Neural progenitor cell (in vitro differentiated cells): ENCODE results near the gene IGSF8. TPM values are rescaled to one million over a fixed set of nuclear protein-coding genes. Genes with fewer than 3 reads are reported as not detected.

Experiments
- DNase-seq: peaks from one replicate; pipeline ENCODE4 v3.0.0-alpha.2; 2016; ENCODE audit warnings: low spot score
- H2AFZ ChIP-seq: fragments of 200-600 bp; sonication (generic); replicated peaks from 2 replicates; pipeline ENCODE4 v1.6.1; 2016; ENCODE audit warnings: antibody characterized with exemption
- H3F3A ChIP-seq: fragments of 200-600 bp; sonication (generic); 2 replicates; pipeline ENCODE4 v1.6.1; 2016; ENCODE audit warnings: antibody characterized with exemption, low read depth
- H3K27ac ChIP-seq: fragments of 200-600 bp; sonication (generic); 2 replicates; pipeline ENCODE4 v1.5.1; 2016; ENCODE audit warnings: mild to moderate bottlenecking
- H3K27me3 ChIP-seq: fragments of 200-600 bp; sonication (generic); 2 replicates; pipeline ENCODE4 v1.6.1; 2016; ENCODE audit warnings: mild to moderate bottlenecking, moderate library complexity
- H3K36me3 ChIP-seq: fragments of 200-600 bp; sonication (generic); 2 replicates; pipeline ENCODE4 v1.5.1; 2016
- H3K4me1 ChIP-seq: fragments of 200-600 bp; sonication (generic); 2 replicates; pipeline ENCODE4 v1.6.1; 2016; ENCODE audit warnings: mixed run types
- H3K4me2 ChIP-seq: fragments of 200-600 bp; sonication (generic); 2 replicates; pipeline ENCODE4 v1.6.1; 2016
- H3K4me3 ChIP-seq: fragments of 200-600 bp; sonication (generic); 2 replicates; pipeline ENCODE4 v1.5.1; 2016
- H3K79me2 ChIP-seq: fragments of 200-600 bp; sonication (generic); 2 replicates; pipeline ENCODE4 v1.6.1; 2016; ENCODE audit warnings: low read depth
- H3K9ac ChIP-seq: fragments of 200-600 bp; sonication (generic); 2 replicates; pipeline ENCODE4 v1.6.1; 2016
- H3K9me3 ChIP-seq: fragments of 200-600 bp; sonication (generic); 2 replicates; pipeline ENCODE4 v1.5.1; 2016; ENCODE audit warnings: low read depth
- H4K20me1 ChIP-seq: fragments of 200-600 bp; sonication (generic); 2 replicates; pipeline ENCODE4 v1.6.1; 2016; ENCODE audit warnings: low read depth
- H3K27ac Mint-ChIP-seq: 3 replicates; pipeline ENCODE4 v1.8.0; 2021; ENCODE audit warnings: mixed read lengths
- H3K27me3 Mint-ChIP-seq: 2 replicates; pipeline ENCODE4 v1.8.0; 2022; ENCODE audit warnings: low read depth, mild to moderate bottlenecking, inconsistent platforms, moderate library complexity, mixed read lengths; ENCODE audit not compliant: insufficient read depth
- H3K36me3 Mint-ChIP-seq: 3 replicates; pipeline ENCODE4 v1.8.0; 2021; ENCODE audit warnings: mixed read lengths
- H3K4me1 Mint-ChIP-seq: 3 replicates; pipeline ENCODE4 v1.8.0; 2021; ENCODE audit warnings: mixed read lengths
- H3K4me3 Mint-ChIP-seq: 3 replicates; pipeline ENCODE4 v1.8.0; 2021; ENCODE audit warnings: mild to moderate bottlenecking, moderate library complexity, mixed read lengths
- H3K9me3 Mint-ChIP-seq: 3 replicates; pipeline ENCODE4 v1.8.0; 2020; ENCODE audit warnings: mixed read lengths
- CTCF ChIP-seq: fragments of 200-600 bp; sonication (generic); IDR thresholded peaks from 2 replicates; pipeline ENCODE4 v1.5.1; 2017; ENCODE audit warnings: antibody characterized with exemption, mild to moderate bottlenecking
- EZH2 ChIP-seq: fragments of 200-600 bp; sonication (generic); IDR thresholded peaks from 2 replicates; pipeline ENCODE4 v1.6.1; 2017; ENCODE audit warnings: antibody characterized with exemption, mild to moderate bottlenecking, moderate library complexity
- EZH2phosphoT487 ChIP-seq: fragments of 200-600 bp; sonication (generic); IDR thresholded peaks from 2 replicates; pipeline ENCODE4 v1.6.1; 2017; ENCODE audit warnings: antibody characterized with exemption
- total RNA-seq: library from RNA; depleted of rRNA; stranded (reverse); fragments of >200 nt; gene quantifications from 2 replicates; pipeline ENCODE4 v1.2.3, GENCODE V29; 2015; ENCODE audit warnings: low replicate concordance

Gene IGSF8
- total RNA-seq, 1 donor from 2014 or later = 9.4 TPM

GRCh38 chr1:160082926-160083325, 15.5 kb downstream of the IGSF8 start:
- Histone ChIP-seq H3K4me2 (no peak overlapping the region), H3K9ac (no peak overlapping the region), H3K27ac (no peak overlapping the region), H3K27me3 (peaks cover 84% of the 10 kb centered on the region), H3K79me2 (no peaks in the 10 kb centered on the region), H3K4me3 (no peak overlapping the region), H3K4me1 (no peaks in the 10 kb centered on the region), H3K9me3 (no peaks in the 10 kb centered on the region), H3F3A (no peaks in the 10 kb centered on the region), H2AFZ (no peak overlapping the region), H3K36me3 (no peaks in the 10 kb centered on the region), H4K20me1 (no peaks in the 10 kb centered on the region)
- Mint-ChIP-seq H3K4me1 (peaks cover 19% of the 10 kb centered on the region), H3K27ac (no peak overlapping the region), H3K27me3 (peaks cover 40% of the 10 kb centered on the region), H3K4me3 (peak overlapping the region; percentile 52), H3K9me3 (peaks cover 2% of the 10 kb centered on the region), H3K36me3 (no peaks in the 10 kb centered on the region)
- DNase-seq = no peak
- no peak for TF ChIP-seq EZH2phosphoT487
- no peak for TF ChIP-seq EZH2
- no peak for TF ChIP-seq CTCF

DNA sequence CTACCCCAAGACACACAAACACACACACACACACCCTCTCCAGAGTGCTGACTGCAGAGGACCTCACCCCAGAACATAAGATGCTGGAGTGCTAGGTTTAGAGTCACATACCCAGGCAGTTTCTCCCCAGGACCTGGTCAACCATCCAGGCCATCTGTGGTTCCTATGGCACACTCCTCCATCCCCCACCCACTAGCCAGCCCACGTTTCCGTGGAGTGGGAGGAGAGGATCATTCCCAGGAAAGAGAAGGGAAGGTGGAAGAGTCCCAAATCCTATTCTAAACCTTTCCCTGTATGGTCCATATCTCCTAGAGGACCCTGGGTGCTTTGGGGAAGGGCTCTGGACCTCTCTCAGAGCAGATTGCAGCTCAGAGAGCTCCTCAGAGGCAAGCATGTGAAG, 15.9 kb downstream of the IGSF8 start:
- Histone ChIP-seq H2AFZ (no peak overlapping the region), H3K36me3 (no peaks in the 10 kb centered on the region), H3K27ac (no peak overlapping the region), H4K20me1 (no peaks in the 10 kb centered on the region), H3K9me3 (no peaks in the 10 kb centered on the region), H3K4me3 (no peak overlapping the region), H3F3A (no peaks in the 10 kb centered on the region), H3K4me1 (no peaks in the 10 kb centered on the region), H3K4me2 (no peak overlapping the region), H3K9ac (no peak overlapping the region), H3K27me3 (peaks cover 84% of the 10 kb centered on the region), H3K79me2 (no peaks in the 10 kb centered on the region)
- TF ChIP-seq CTCF (no peak), EZH2phosphoT487 (no peak), EZH2 (no peak)
- no peak for DNase-seq
- Mint-ChIP-seq H3K4me1 (peaks cover 19% of the 10 kb centered on the region), H3K27ac (no peak overlapping the region), H3K27me3 (peaks cover 40% of the 10 kb centered on the region), H3K4me3 (peak overlapping the region; percentile 22), H3K36me3 (no peaks in the 10 kb centered on the region), H3K9me3 (peaks cover 2% of the 10 kb centered on the region)

DNA sequence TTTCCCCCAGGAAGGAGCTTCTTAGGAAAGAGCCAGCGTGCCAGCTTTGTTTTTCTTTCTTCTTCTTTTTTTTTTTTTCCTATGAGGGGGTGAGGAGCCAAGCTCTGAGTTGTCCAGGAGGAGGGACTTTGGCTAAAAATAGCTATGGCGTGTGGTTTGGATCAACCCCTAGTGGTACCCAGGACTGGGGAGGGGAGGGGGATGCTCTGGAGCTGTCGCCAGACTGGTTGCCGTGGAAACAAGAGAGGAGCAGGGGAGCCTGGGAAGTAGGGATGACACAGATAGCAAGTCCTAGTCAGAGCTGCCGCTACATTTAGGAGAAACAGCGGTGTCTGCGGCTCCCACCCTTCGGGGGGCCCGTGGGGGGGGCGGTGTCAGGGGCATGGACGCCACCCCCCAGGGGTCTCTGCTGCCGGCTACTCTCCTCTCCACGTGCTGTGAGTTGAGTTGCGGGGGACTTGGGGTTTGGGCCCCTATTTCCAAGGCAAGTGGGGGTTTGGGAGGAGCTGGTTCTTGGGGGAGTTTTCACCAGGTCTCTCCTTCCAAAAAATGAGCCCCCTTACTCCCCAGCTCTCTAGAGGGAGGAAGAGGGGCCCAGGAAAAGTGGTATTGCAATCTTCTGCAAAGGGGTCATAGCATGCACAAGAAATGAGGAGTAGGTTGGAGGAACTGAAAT, 17.0 kb downstream of the IGSF8 start, which contains the start of gene KCNJ9:
KCNJ9 (plus strand) TSS at position 278 of the 676 bp plus-strand sequence. CDS start 2,493 bp downstream, outside the sequence.
- H3K9ac ChIP-seq = no peak within 1 kb of the TSS
- peaks cover 33% of the 10 kb centered on the region for H3K27me3 Mint-ChIP-seq
- no peaks in the 10 kb centered on the region for H3K4me1 ChIP-seq
- H3K4me3 ChIP-seq = no peak within 1 kb of the TSS
- H3F3A ChIP-seq = no peaks in the 10 kb centered on the region
- H3K36me3 Mint-ChIP-seq = no peaks in the 10 kb centered on the region
- no peak within 1 kb of the TSS for H2AFZ ChIP-seq
- H3K4me2 ChIP-seq = no peak within 1 kb of the TSS
- H3K9me3 Mint-ChIP-seq = peaks cover 2% of the 10 kb centered on the region
- H3K79me2 ChIP-seq = no peaks in the 10 kb centered on the region
- no peaks in the 10 kb centered on the region for H3K36me3 ChIP-seq
- no peak within 1 kb of the TSS for H3K27ac Mint-ChIP-seq
- no peaks in the 10 kb centered on the region for H4K20me1 ChIP-seq
- DNase-seq = peak; percentile 82
- H3K4me1 Mint-ChIP-seq = peaks cover 28% of the 10 kb centered on the region
- H3K9me3 ChIP-seq = no peaks in the 10 kb centered on the region
- H3K27me3 ChIP-seq = peaks cover 82% of the 10 kb centered on the region
- TF ChIP-seq EZH2 (no peak), CTCF (no peak), EZH2phosphoT487 (no peak)
- no peak within 1 kb of the TSS for H3K27ac ChIP-seq
- peak within 1 kb of the TSS; percentile 74 for H3K4me3 Mint-ChIP-seq
